Neutrophil (primary cell): ENCODE measurements around the gene TSPAN1.

Source experiments
- H3K27ac ChIP-seq: fragments of 200-600 bp; sonication (generic); 2 replicates; pipeline ENCODE4 v1.5.1; 2016; ENCODE audit warnings: mild to moderate bottlenecking, moderate library complexity
- H3K27me3 ChIP-seq: fragments of 200-600 bp; sonication (generic); 2 replicates; pipeline ENCODE4 v1.6.0; 2016; ENCODE audit warnings: mild to moderate bottlenecking
- H3K36me3 ChIP-seq: fragments of 200-600 bp; sonication (generic); 2 replicates; pipeline ENCODE4 v1.5.1; 2017
- H3K4me1 ChIP-seq, 2 experiments: fragments of 200-600 bp in 1 of 2; sonication (generic) in 1 of 2; 1 replicate in 1 of 2; 2 replicates in 1 of 2; pipeline versions ENCODE4 v1.5.1 to v1.6.1; 2013 to 2016; ENCODE audit warnings: low read depth in 1 of 2, low read length in 1 of 2, mild to moderate bottlenecking in 1 of 2, moderate library complexity in 1 of 2; ENCODE audit not compliant: control insufficient read depth in 1 of 2, insufficient read depth in 1 of 2
- H3K4me3 ChIP-seq, 2 experiments: fragments of 200-600 bp in 1 of 2; sonication (generic) in 1 of 2; 1 replicate in 1 of 2; 2 replicates in 1 of 2; pipeline ENCODE4 v1.5.1; 2013 to 2016; ENCODE audit warnings: low read depth in 1 of 2, low read length in 1 of 2, mild to moderate bottlenecking in 1 of 2, moderate library complexity in 1 of 2
- H3K9me3 ChIP-seq: fragments of 200-600 bp; sonication (generic); 2 replicates; pipeline ENCODE4 v1.5.1; 2016
- TF ChIP-seq, protein P1 (sequence below): fragments of 200-600 bp; sonication (generic); IDR thresholded peaks from 2 replicates; pipeline ENCODE4 v1.5.1; 2016; ENCODE audit warnings: antibody characterized with exemption

TSPAN1 gene

DNA sequence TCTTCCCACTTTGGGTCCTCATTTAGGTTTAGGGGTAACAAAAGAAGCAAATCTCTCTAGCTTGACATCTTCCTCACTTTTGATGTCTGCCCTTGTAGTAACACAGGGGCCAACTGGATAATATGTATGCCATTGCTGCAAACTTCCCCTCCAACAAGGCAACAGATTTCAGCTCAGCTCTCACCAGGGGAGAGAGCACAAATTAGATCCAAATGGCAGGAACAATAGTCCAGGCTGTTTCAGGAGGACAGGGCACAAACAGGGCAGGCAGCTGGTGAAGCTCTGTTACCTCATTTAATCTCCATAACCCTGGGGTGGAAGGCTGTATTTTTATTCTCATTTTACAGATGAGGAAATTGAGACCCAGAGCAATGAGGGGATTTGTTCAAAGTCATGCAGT, 38.2 kb upstream of the TSPAN1 start:
- Histone ChIP-seq H3K27me3 (peaks cover 53% of the 10 kb centered on the region), H3K4me3 (no peak overlapping the region), H3K4me1 (peaks cover 13 to 19% of the 10 kb centered on the region in 2 experiments), H3K9me3 (no peaks in the 10 kb centered on the region), H3K27ac (no peak overlapping the region), H3K36me3 (no peaks in the 10 kb centered on the region)
- TF ChIP-seq, protein P1, sequence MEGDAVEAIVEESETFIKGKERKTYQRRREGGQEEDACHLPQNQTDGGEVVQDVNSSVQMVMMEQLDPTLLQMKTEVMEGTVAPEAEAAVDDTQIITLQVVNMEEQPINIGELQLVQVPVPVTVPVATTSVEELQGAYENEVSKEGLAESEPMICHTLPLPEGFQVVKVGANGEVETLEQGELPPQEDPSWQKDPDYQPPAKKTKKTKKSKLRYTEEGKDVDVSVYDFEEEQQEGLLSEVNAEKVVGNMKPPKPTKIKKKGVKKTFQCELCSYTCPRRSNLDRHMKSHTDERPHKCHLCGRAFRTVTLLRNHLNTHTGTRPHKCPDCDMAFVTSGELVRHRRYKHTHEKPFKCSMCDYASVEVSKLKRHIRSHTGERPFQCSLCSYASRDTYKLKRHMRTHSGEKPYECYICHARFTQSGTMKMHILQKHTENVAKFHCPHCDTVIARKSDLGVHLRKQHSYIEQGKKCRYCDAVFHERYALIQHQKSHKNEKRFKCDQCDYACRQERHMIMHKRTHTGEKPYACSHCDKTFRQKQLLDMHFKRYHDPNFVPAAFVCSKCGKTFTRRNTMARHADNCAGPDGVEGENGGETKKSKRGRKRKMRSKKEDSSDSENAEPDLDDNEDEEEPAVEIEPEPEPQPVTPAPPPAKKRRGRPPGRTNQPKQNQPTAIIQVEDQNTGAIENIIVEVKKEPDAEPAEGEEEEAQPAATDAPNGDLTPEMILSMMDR = no peak

DNA sequence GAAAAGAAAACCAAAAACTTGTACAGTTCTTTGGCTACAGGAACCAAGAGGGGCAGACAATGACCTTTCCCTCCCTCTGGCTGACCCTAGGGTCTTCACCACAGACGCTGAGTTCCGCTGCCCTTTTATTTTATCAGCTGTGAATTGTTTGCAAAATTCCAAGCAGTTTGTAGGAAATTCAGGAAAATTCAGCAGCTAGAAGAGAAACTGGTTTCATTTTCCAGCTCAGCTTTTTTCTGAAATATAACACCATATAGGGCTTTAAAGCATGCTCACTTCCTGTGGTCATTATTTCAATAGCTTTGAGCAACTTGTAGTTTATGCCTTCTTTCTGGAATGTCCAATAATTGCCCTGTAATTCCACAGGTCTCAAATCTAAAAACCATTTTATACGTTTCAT, 37.0 kb upstream of the TSPAN1 start:
- H3K4me1 ChIP-seq = peaks cover 5 to 7% of the 10 kb centered on the region in 2 experiments
- no peaks in the 10 kb centered on the region for H3K36me3 ChIP-seq
- H3K9me3 ChIP-seq = no peaks in the 10 kb centered on the region
- peaks cover 41% of the 10 kb centered on the region for H3K27me3 ChIP-seq
- TF ChIP-seq, protein P1 = no peak
- H3K4me3 ChIP-seq = no peak overlapping the region
- H3K27ac ChIP-seq = no peak overlapping the region

- Histone ChIP-seq H3K27ac (no peak overlapping the region), H3K9me3 (no peaks in the 10 kb centered on the region), H3K27me3 (no peaks in the 10 kb centered on the region), H3K4me1 (no peaks in the 10 kb centered on the region), H3K36me3 (no peaks in the 10 kb centered on the region), H3K4me3 (no peak overlapping the region)
- TF ChIP-seq, protein P1 = no peak
Observed at GRCh38 chr1:46148318-46148717, 26.6 kb upstream of the TSPAN1 start.

DNA sequence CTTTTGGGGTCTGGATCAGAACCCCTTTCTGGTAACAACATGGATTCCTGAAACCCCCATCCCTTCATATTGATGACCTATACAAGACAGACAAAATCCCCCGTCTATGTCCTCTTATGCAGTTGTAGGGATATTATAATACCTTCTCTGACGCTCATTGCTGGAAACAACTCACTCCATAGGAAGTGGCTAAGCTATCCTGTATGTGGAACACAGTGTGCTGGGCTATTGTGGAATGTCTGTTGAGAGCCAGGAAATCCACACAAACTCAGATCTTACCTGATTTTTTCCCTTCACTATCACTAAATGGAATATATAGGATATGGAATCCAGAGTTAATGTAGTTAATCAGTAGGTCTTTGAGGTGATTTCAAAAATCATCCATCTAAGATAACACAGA, 24.8 kb upstream of the TSPAN1 start:
- Histone ChIP-seq H3K4me1 (no peaks in the 10 kb centered on the region), H3K27me3 (no peaks in the 10 kb centered on the region), H3K27ac (no peak overlapping the region), H3K9me3 (no peaks in the 10 kb centered on the region), H3K4me3 (no peak overlapping the region), H3K36me3 (no peaks in the 10 kb centered on the region)
- TF ChIP-seq, protein P1 = no peak

GRCh38 chr1:46152016-46152415, 22.9 kb upstream of the TSPAN1 start:
- H3K9me3 ChIP-seq = no peaks in the 10 kb centered on the region
- H3K4me3 ChIP-seq = no peak overlapping the region
- TF ChIP-seq, protein P1 = no peak
- H3K4me1 ChIP-seq = no peaks in the 10 kb centered on the region
- no peaks in the 10 kb centered on the region for H3K36me3 ChIP-seq
- no peaks in the 10 kb centered on the region for H3K27me3 ChIP-seq
- H3K27ac ChIP-seq = no peak overlapping the region

DNA sequence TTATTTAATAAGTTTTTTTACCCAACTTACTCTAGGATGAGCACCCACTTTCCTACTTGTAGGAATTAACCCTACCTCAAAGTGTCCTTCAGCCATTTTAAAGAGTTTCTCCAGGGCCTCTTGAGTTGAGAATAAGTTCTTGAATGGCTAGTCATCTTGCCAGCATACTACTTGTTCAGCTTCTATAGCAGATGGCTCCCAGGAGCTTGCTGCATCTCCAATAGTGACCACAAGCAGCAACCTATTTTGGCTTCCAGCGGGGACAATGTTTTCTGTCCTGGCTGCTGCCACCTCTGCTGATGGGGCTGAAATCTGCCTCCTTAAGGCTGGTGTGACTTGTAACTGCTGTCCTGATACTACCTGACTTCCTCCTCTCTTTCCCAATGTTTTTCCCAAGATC, 21.7 kb upstream of the TSPAN1 start:
- Histone ChIP-seq H3K27ac (no peak overlapping the region), H3K4me3 (no peak overlapping the region), H3K4me1 (no peaks in the 10 kb centered on the region), H3K36me3 (no peaks in the 10 kb centered on the region), H3K27me3 (no peaks in the 10 kb centered on the region), H3K9me3 (no peaks in the 10 kb centered on the region)
- TF ChIP-seq, protein P1 = no peak
